ENCODE measurements around the gene SLF2. TPM values are rescaled to one million over a fixed set of nuclear protein-coding genes. Genes with fewer than 3 reads are reported as not detected.

Gene SLF2
- 17.1 and 22.8 TPM in 2 replicates for total RNA-seq

- peak; percentile 96 to 99 for DNase-seq (ENCODE audit: low read depth in 2 of 2)
These were observed at the start of gene SLF2 for GRCh38 chr10:100912605-100913469. Gene SLF2 (plus strand): TSS chr10:100912963. CDS start chr10:100913111, 148 bp downstream.

GRCh38 chr10:100863433-100863832 lies 49.3 kb upstream of the SLF2 start:
- DNase-seq (ENCODE audit: low read depth in 2 of 2), result no peak

- no peak for DNase-seq (ENCODE audit: low read depth in 2 of 2)
These were observed 48.5 kb upstream of the SLF2 start for GRCh38 chr10:100864036-100864885.

- DNase-seq (ENCODE audit: low read depth in 2 of 2), result no peak
These were observed 47.8 kb upstream of the SLF2 start for GRCh38 chr10:100864978-100865377.

- DNase-seq (ENCODE audit: low read depth in 2 of 2), result no peak
These were observed 46.8 kb upstream of the SLF2 start for GRCh38 chr10:100866010-100866409.

- DNase-seq (ENCODE audit: low read depth in 2 of 2), result no peak
These were observed 46.1 kb upstream of the SLF2 start for GRCh38 chr10:100866575-100867098.

GRCh38 chr10:100867261-100867963 lies 45.4 kb upstream of the SLF2 start:
- DNase-seq (ENCODE audit: low read depth in 2 of 2), result no peak

GRCh38 chr10:100868382-100868781 lies 44.4 kb upstream of the SLF2 start:
- DNase-seq (ENCODE audit: low read depth in 2 of 2), result no peak

- no peak for DNase-seq (ENCODE audit: low read depth in 2 of 2)
These were observed 43.4 kb upstream of the SLF2 start for GRCh38 chr10:100869399-100869798.

GRCh38 chr10:100872034-100872791 lies 40.5 kb upstream of the SLF2 start:
- DNase-seq (ENCODE audit: low read depth in 2 of 2), result peak in 1 of 2 donors; percentile 56

- no peak for DNase-seq (ENCODE audit: low read depth in 2 of 2)
These were observed 39.5 kb upstream of the SLF2 start for GRCh38 chr10:100873146-100873826.

- DNase-seq (ENCODE audit: low read depth in 2 of 2), result no peak
These were observed 38.9 kb upstream of the SLF2 start for GRCh38 chr10:100873827-100874326.

- no peak for DNase-seq (ENCODE audit: low read depth in 2 of 2)
These were observed 37.9 kb upstream of the SLF2 start for GRCh38 chr10:100874702-100875483.

GRCh38 chr10:100875484-100876166 lies 37.1 kb upstream of the SLF2 start:
- DNase-seq (ENCODE audit: low read depth in 2 of 2), result no peak

- DNase-seq (ENCODE audit: low read depth in 2 of 2), result no peak
These were observed 35.9 kb upstream of the SLF2 start for GRCh38 chr10:100876585-100877460.

- no peak for DNase-seq (ENCODE audit: low read depth in 2 of 2)
These were observed 35.3 kb upstream of the SLF2 start for GRCh38 chr10:100877461-100877850.

GRCh38 chr10:100878291-100878910 lies 34.4 kb upstream of the SLF2 start:
- peak; percentile 55 to 73 for DNase-seq (ENCODE audit: low read depth in 2 of 2)

Data from dermis microvascular lymphatic vessel endothelial cell (primary cell).